Naive B cell (primary cell): ENCODE data around the gene BCL2L1. TPM values are rescaled to one million over a fixed set of nuclear protein-coding genes. Genes with fewer than 3 reads are reported as not detected.

Source experiments
- ATAC-seq, 2 donors: fragments of 150-1000 bp; cut with Tn5 transposase; 2 replicates each; pipeline ENCODE4 v1.10.0; 2021; ENCODE audit warnings: low read depth in 2 of 2, mild to moderate bottlenecking in 2 of 2, moderate library complexity in 2 of 2
- DNase-seq: peaks from one replicate; pipeline ENCODE4 v3.0.0; 2022
- H3K27ac Mint-ChIP-seq, 6 donors: one replicate each; pipeline ENCODE4 v1.8.0; 2020 to 2022; ENCODE audit warnings: mild to moderate bottlenecking in 6 of 6, mixed read lengths in 6 of 6, moderate library complexity in 5 of 6, inconsistent platforms in 2 of 6
- H3K27me3 Mint-ChIP-seq, 3 donors: one replicate each; pipeline ENCODE4 v1.8.0; 2021 to 2022; ENCODE audit warnings: mixed read lengths in 3 of 3, mild to moderate bottlenecking in 1 of 3
- H3K36me3 Mint-ChIP-seq, 2 donors: one replicate each; pipeline ENCODE4 v1.8.0; 2020 to 2022; ENCODE audit warnings: mixed read lengths in 2 of 2, inconsistent platforms in 1 of 2, mild to moderate bottlenecking in 1 of 2
- H3K4me1 Mint-ChIP-seq, 3 donors: one replicate each; pipeline ENCODE4 v1.8.0; 2020 to 2022; ENCODE audit warnings: mixed read lengths in 3 of 3, inconsistent platforms in 1 of 3, mild to moderate bottlenecking in 1 of 3, moderate library complexity in 1 of 3
- H3K4me3 Mint-ChIP-seq, 8 donors: one replicate each; pipeline ENCODE4 v1.8.0; 2020 to 2022; ENCODE audit warnings: mild to moderate bottlenecking in 8 of 8, mixed read lengths in 8 of 8, moderate library complexity in 8 of 8, inconsistent platforms in 2 of 8
- H3K9me3 Mint-ChIP-seq, 7 donors: one replicate each; pipeline ENCODE4 v1.8.0; 2020 to 2022; ENCODE audit warnings: mixed read lengths in 7 of 7, mild to moderate bottlenecking in 5 of 7, inconsistent platforms in 2 of 7, moderate library complexity in 1 of 7
- polyA plus RNA-seq, 6 donors: library from polyadenylated mRNA; unstranded; fragments of 300-500 nt; fragmentation: Illumina TruSeq; gene quantifications; one replicate each; pipeline ENCODE4 v1.2.3, GENCODE V29; 2021; ENCODE audit warnings: low read depth in 6 of 6

The BCL2L1 gene
- polyA plus RNA-seq, 6 donors from 2014 or later = 6.2 to 13.0 (median 8.9) TPM

- Mint-ChIP-seq H3K4me3 (no peak overlapping the region), H3K9me3 (no peaks in the 10 kb centered on the region), H3K36me3 (no peaks in the 10 kb centered on the region), H3K27me3 (no peaks in the 10 kb centered on the region), H3K27ac (peak overlapping the region in 2 of 6 donors; percentile 49 to 69), H3K4me1 (peaks cover 40 to 67% (median 54%) of the 10 kb centered on the region in 3 donors)
- no peak for DNase-seq
- no peak for ATAC-seq
Observed at GRCh38 chr20:31687777-31688176, 34.9 kb downstream of the BCL2L1 start.

GRCh38 chr20:31685853-31686643, 36.6 kb downstream of the BCL2L1 start:
- Mint-ChIP-seq H3K9me3 (no peaks in the 10 kb centered on the region), H3K4me1 (peaks cover 39 to 61% (median 50%) of the 10 kb centered on the region in 3 donors), H3K27ac (peak overlapping the region; percentile 79 to 95 (median 90)), H3K27me3 (no peaks in the 10 kb centered on the region), H3K36me3 (peaks cover under 1 to 2% of the 10 kb centered on the region in 2 donors), H3K4me3 (peak overlapping the region; percentile 3 to 87 (median 78))
- DNase-seq (no peak), ATAC-seq (no peak)

GRCh38 chr20:31684153-31685015, 38.3 kb downstream of the BCL2L1 start:
- DNase-seq (peak; percentile 23), ATAC-seq (peak; percentile 79 to 82)
- Mint-ChIP-seq H3K4me3 (peak overlapping the region; percentile 37 to 91 (median 83)), H3K9me3 (no peaks in the 10 kb centered on the region), H3K27ac (peak overlapping the region; percentile 29 to 95 (median 90)), H3K36me3 (peaks cover 9% of the 10 kb centered on the region in 2 donors), H3K4me1 (peaks cover 41 to 66% (median 59%) of the 10 kb centered on the region in 3 donors), H3K27me3 (no peaks in the 10 kb centered on the region)

GRCh38 chr20:31682927-31683326, 39.7 kb downstream of the BCL2L1 start:
- H3K36me3 Mint-ChIP-seq = peaks cover 9% of the 10 kb centered on the region in 2 donors

GRCh38 chr20:31682352-31682751, 40.3 kb downstream of the BCL2L1 start:
- H3K36me3 Mint-ChIP-seq = peaks cover 9% of the 10 kb centered on the region in 2 donors
- DNase-seq = no peak
- no peak for ATAC-seq
- peak overlapping the region in 2 of 6 donors; percentile 59 to 61 for H3K27ac Mint-ChIP-seq
- H3K4me1 Mint-ChIP-seq = peaks cover 47 to 76% (median 69%) of the 10 kb centered on the region in 3 donors
- no peak overlapping the region for H3K4me3 Mint-ChIP-seq
- no peaks in the 10 kb centered on the region for H3K27me3 Mint-ChIP-seq
- H3K9me3 Mint-ChIP-seq = no peaks in the 10 kb centered on the region

More at GRCh38 chr20:31682927-31683326, 39.7 kb downstream of the BCL2L1 start:
- Mint-ChIP-seq H3K27me3 (no peaks in the 10 kb centered on the region), H3K4me3 (peak overlapping the region in 1 of 8 donors; percentile 4), H3K4me1 (peaks cover 44 to 72% (median 63%) of the 10 kb centered on the region in 3 donors), H3K27ac (peak overlapping the region in 3 of 6 donors; percentile 4 to 81 (median 13)), H3K9me3 (no peaks in the 10 kb centered on the region)
- ATAC-seq (no peak), DNase-seq (no peak)

GRCh38 chr20:31681769-31682168, 40.9 kb downstream of the BCL2L1 start:
- Mint-ChIP-seq H3K9me3 (no peaks in the 10 kb centered on the region), H3K27me3 (no peaks in the 10 kb centered on the region), H3K36me3 (peaks cover 9% of the 10 kb centered on the region in 2 donors), H3K4me3 (no peak overlapping the region), H3K4me1 (peaks cover 50 to 76% (median 66%) of the 10 kb centered on the region in 3 donors), H3K27ac (peak overlapping the region in 2 of 6 donors; percentile 37 to 87)
- DNase-seq (no peak), ATAC-seq (no peak)

GRCh38 chr20:31681128-31681727, 41.4 kb downstream of the BCL2L1 start:
- no peak overlapping the region for H3K4me3 Mint-ChIP-seq
- peak overlapping the region in 2 of 6 donors; percentile 60 to 80 for H3K27ac Mint-ChIP-seq
- no peak for DNase-seq
- H3K9me3 Mint-ChIP-seq = no peaks in the 10 kb centered on the region
- peaks cover 51 to 76% (median 66%) of the 10 kb centered on the region in 3 donors for H3K4me1 Mint-ChIP-seq
- H3K27me3 Mint-ChIP-seq = no peaks in the 10 kb centered on the region
- H3K36me3 Mint-ChIP-seq = peaks cover 9% of the 10 kb centered on the region in 2 donors
- ATAC-seq = no peak

- no peak overlapping the region for H3K4me3 Mint-ChIP-seq
- no peaks in the 10 kb centered on the region for H3K9me3 Mint-ChIP-seq
- H3K4me1 Mint-ChIP-seq = peaks cover 52 to 76% (median 66%) of the 10 kb centered on the region in 3 donors
- no peak for DNase-seq
- peaks cover 9% of the 10 kb centered on the region in 2 donors for H3K36me3 Mint-ChIP-seq
- no peak for ATAC-seq
- peak overlapping the region in 2 of 6 donors; percentile 16 to 66 for H3K27ac Mint-ChIP-seq
- no peaks in the 10 kb centered on the region for H3K27me3 Mint-ChIP-seq
Observed at GRCh38 chr20:31680286-31681127, 42.2 kb downstream of the BCL2L1 start.

GRCh38 chr20:31679357-31680285, 43.0 kb downstream of the BCL2L1 start:
- H3K27ac Mint-ChIP-seq = peak overlapping the region in 2 of 6 donors; percentile 16 to 76
- H3K27me3 Mint-ChIP-seq = no peaks in the 10 kb centered on the region
- no peak for ATAC-seq
- H3K9me3 Mint-ChIP-seq = no peaks in the 10 kb centered on the region
- peaks cover 9% of the 10 kb centered on the region in 2 donors for H3K36me3 Mint-ChIP-seq
- H3K4me1 Mint-ChIP-seq = peaks cover 58 to 76% (median 66%) of the 10 kb centered on the region in 3 donors
- H3K4me3 Mint-ChIP-seq = peak overlapping the region in 2 of 8 donors; percentile 12 to 30
- no peak for DNase-seq

- H3K9me3 Mint-ChIP-seq = no peaks in the 10 kb centered on the region
- ATAC-seq (no peak), DNase-seq (no peak)
- peak overlapping the region in 1 of 8 donors; percentile 65 for H3K4me3 Mint-ChIP-seq
- peaks cover 59 to 74% (median 67%) of the 10 kb centered on the region in 3 donors for H3K4me1 Mint-ChIP-seq
- H3K36me3 Mint-ChIP-seq = peaks cover 9% of the 10 kb centered on the region in 2 donors
- peak overlapping the region in 3 of 6 donors; percentile 63 to 80 (median 76) for H3K27ac Mint-ChIP-seq
- H3K27me3 Mint-ChIP-seq = no peaks in the 10 kb centered on the region
Observed at GRCh38 chr20:31678389-31679356, 44.0 kb downstream of the BCL2L1 start.
